WERI-Rb-1 (cell line): ENCODE results near the gene NSFL1C.
A peak's percentile ranks its signal among the peaks of the same experiment; 100 is the strongest.
"Not testable (repeated sequence)": the region's sequence is repeated elsewhere in the genome, so short reads cannot be mapped to it uniquely, and the experiment has no call there.

ENCODE experiments used
- DNase-seq: peaks from one replicate; pipeline ENCODE4 v3.0.0-alpha.2; 2020
- H3K27ac ChIP-seq: fragments of 250-450 bp; sonication (Bioruptor Pico); 2 replicates; pipeline ENCODE4 v1.5.1; 2020; ENCODE audit warnings: mild to moderate bottlenecking, moderate library complexity
- H3K27me3 ChIP-seq: fragments of 250-450 bp; sonication (Bioruptor Pico); 2 replicates; pipeline ENCODE4 v1.5.1; 2021; ENCODE audit warnings: mild to moderate bottlenecking, low read depth, moderate library complexity; ENCODE audit not compliant: insufficient read depth, severe bottlenecking
- H3K36me3 ChIP-seq: fragments of 250-450 bp; sonication (Bioruptor Pico); 2 replicates; pipeline ENCODE4 v1.5.1; 2020; ENCODE audit warnings: mild to moderate bottlenecking, moderate library complexity
- H3K4me3 ChIP-seq: 2 replicates; pipeline ENCODE4 v1.5.1; 2011; ENCODE audit warnings: low read depth, mild to moderate bottlenecking, control low read depth, low read length
- H3K9me3 ChIP-seq: fragments of 250-450 bp; sonication (Bioruptor Pico); 2 replicates; pipeline ENCODE4 v1.5.1; 2021; ENCODE audit warnings: mild to moderate bottlenecking, moderate library complexity; ENCODE audit not compliant: severe bottlenecking
- CTCF ChIP-seq: IDR thresholded peaks from 2 replicates; pipeline ENCODE4 v1.5.1; 2011; ENCODE audit warnings: low read depth, mild to moderate bottlenecking, control low read depth, inconsistent platforms, low read length

Gene NSFL1C

DNA sequence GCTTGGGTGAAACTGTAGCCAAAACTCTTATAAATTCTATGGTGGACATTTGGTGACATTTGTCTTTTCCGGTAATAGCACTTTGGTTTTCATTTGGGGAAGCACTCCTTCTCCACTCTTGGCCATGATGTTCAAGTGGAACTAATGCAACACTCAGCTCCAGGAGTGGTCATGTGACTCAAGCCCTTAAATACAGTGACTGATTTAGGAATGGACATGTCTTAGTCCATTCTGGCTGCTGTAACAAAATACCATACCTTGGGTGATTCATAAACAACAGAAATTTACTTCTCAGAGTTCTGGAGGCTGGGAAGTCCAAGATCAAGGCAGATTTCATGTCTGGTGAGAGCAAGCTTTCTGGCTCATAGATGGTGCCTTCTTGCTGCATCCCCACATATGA is 63.0 kb downstream of the NSFL1C start:
- Histone ChIP-seq H3K27me3 (peaks cover 4% of the 10 kb centered on the region), H3K4me3 (no peak overlapping the region), H3K9me3 (peaks cover 6% of the 10 kb centered on the region), H3K36me3 (no peaks in the 10 kb centered on the region), H3K27ac (no peak overlapping the region)
- no peak for TF ChIP-seq CTCF
- DNase-seq = no peak

- Histone ChIP-seq H3K27me3 (peaks cover 4% of the 10 kb centered on the region), H3K9me3 (peaks cover 4% of the 10 kb centered on the region), H3K36me3 (no peaks in the 10 kb centered on the region), H3K27ac (no peak overlapping the region), H3K4me3 (no peak overlapping the region)
- no peak for TF ChIP-seq CTCF
- no peak for DNase-seq
Measured at GRCh38 chr20:1402149-1402548, 64.5 kb downstream of the NSFL1C start.

GRCh38 chr20:1401451-1401907 is 65.2 kb downstream of the NSFL1C start:
- no peak for TF ChIP-seq CTCF
- H3K9me3 ChIP-seq = no peaks in the 10 kb centered on the region
- no peaks in the 10 kb centered on the region for H3K36me3 ChIP-seq
- DNase-seq = no peak
- no peak overlapping the region for H3K27ac ChIP-seq
- no peak overlapping the region for H3K4me3 ChIP-seq
- H3K27me3 ChIP-seq = peaks cover 10% of the 10 kb centered on the region

GRCh38 chr20:1399678-1400366 is 66.8 kb downstream of the NSFL1C start:
- not testable (repeated sequence) for DNase-seq, H3K4me3 ChIP-seq, H3K9me3 ChIP-seq, H3K36me3 ChIP-seq, H3K27ac ChIP-seq
- peaks cover 12% of the 10 kb centered on the region for H3K27me3 ChIP-seq

- H3K27me3 ChIP-seq = peaks cover 12% of the 10 kb centered on the region
- not testable (repeated sequence) for H3K27ac ChIP-seq
Measured at GRCh38 chr20:1398185-1398584, 68.5 kb downstream of the NSFL1C start.

DNA sequence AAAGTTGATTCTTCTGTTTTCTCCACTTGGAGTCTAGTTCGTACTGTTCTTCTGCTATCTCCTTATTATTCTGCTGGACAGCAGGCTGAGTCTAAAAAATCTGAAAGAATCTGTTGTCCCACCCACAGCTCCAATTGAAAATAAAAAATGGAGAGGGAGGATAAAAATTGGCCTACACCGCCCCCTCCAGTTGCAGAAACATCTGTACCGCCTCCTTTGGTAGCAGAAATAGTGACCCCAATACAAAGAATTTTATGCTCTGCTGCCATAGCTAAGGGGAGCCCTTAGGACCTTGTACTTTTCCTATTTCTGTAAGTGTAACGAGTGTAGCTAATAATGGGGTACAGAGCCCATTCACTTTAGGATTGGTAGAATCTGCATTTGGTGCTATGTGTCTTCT is 68.9 kb downstream of the NSFL1C start:
- no peak for TF ChIP-seq CTCF

More at GRCh38 chr20:1398185-1398584, 68.5 kb downstream of the NSFL1C start:
- not testable (repeated sequence) for H3K36me3 ChIP-seq, H3K4me3 ChIP-seq, H3K9me3 ChIP-seq
- DNase-seq = peak; percentile 21
- TF ChIP-seq CTCF = 0 out of 2 replicates have a peak, but pooled peaks have one; percentile 7

More for the DNA sequence above, 68.9 kb downstream of the NSFL1C start:
- Histone ChIP-seq H3K9me3 (no peaks in the 10 kb centered on the region), H3K27me3 (peaks cover 11% of the 10 kb centered on the region), H3K27ac (no peak overlapping the region), H3K4me3 (no peak overlapping the region), H3K36me3 (no peaks in the 10 kb centered on the region)
- DNase-seq = no peak
